ENCODE measurements around the gene RBM24.

RBM24 gene

GRCh38 chr6:17291778-17292177 lies 10.6 kb downstream of the RBM24 start:
- H3K27ac ChIP-seq, result no peak overlapping the region
- no peak for TF ChIP-seq CTCF (conservative IDR thresholded peaks at IDR 0.05)

- TF ChIP-seq CTCF (conservative IDR thresholded peaks at IDR 0.05), result no peak
- H3K27ac ChIP-seq, result no peak overlapping the region
Measured at GRCh38 chr6:17292600-17293133, 11.5 kb downstream of the RBM24 start.

- H3K27ac ChIP-seq, result no peak overlapping the region
- TF ChIP-seq CTCF (conservative IDR thresholded peaks at IDR 0.05), result no peak
Measured at GRCh38 chr6:17293395-17293794, 12.2 kb downstream of the RBM24 start.

GRCh38 chr6:17297271-17298080 lies 16.3 kb downstream of the RBM24 start:
- H3K27ac ChIP-seq, result no peak overlapping the region
- no peak for TF ChIP-seq CTCF (conservative IDR thresholded peaks at IDR 0.05)

- no peak overlapping the region for H3K27ac ChIP-seq
- TF ChIP-seq CTCF (conservative IDR thresholded peaks at IDR 0.05), result no peak
Measured at GRCh38 chr6:17298257-17298656, 17.1 kb downstream of the RBM24 start.

- H3K27ac ChIP-seq, result no peak overlapping the region
- TF ChIP-seq CTCF (conservative IDR thresholded peaks at IDR 0.05), result no peak
Measured at GRCh38 chr6:17299222-17299621, 18.1 kb downstream of the RBM24 start.

GRCh38 chr6:17299750-17300149 lies 18.6 kb downstream of the RBM24 start:
- H3K27ac ChIP-seq, result no peak overlapping the region
- no peak for TF ChIP-seq CTCF (conservative IDR thresholded peaks at IDR 0.05)

Data from VCaP (cell line).